SK-N-SH (cell line): ENCODE data around the gene SH2D4B. TPM values are rescaled to one million over a fixed set of nuclear protein-coding genes. Genes with fewer than 3 reads are reported as not detected.

ENCODE experiments used
- CTCF ChIA-PET: fragments of 300-600, 350-600 bp; formaldehyde crosslinking; extraction: SDS; loops from one replicate; lab custom pipeline; 2021; lab: Yijun Ruan, JAX
- POLR2A ChIA-PET: fragments of 350-600 bp; sonication (Branson Sonifier 250); formaldehyde crosslinking; extraction: SDS; loops from one replicate; lab custom pipeline; 2020; ENCODE audit warnings: antibody characterized with exemption, inconsistent platforms; lab: Yijun Ruan, JAX
- DNase-seq: peaks from one replicate; pipeline ENCODE4 v3.0.0; 2012
- H2AFZ ChIP-seq: fragments of 200-600 bp; sonication (generic); 2 replicates; pipeline ENCODE4 v1.8.1; 2016; ENCODE audit warnings: antibody characterized with exemption, mild to moderate bottlenecking, low read depth
- H3F3A ChIP-seq: fragments of 200-600 bp; sonication (generic); replicated peaks from 2 replicates; pipeline ENCODE3; 2016; ENCODE audit warnings: antibody characterized with exemption, mild to moderate bottlenecking; ENCODE audit not compliant: insufficient read depth
- H3K27ac ChIP-seq, 2 experiments: fragments of 200-500 bp in 1 of 2; fragments of 200-600 bp in 1 of 2; sonication (Bioruptor generic) in 1 of 2; sonication (generic), shearing (Covaris generic) in 1 of 2; 2 replicates each; pipeline versions ENCODE4 v1.5.1 to v1.6.1; 2014 to 2016; ENCODE audit warnings: low read depth in 2 of 2, inconsistent platforms in 1 of 2, low read length in 1 of 2, mild to moderate bottlenecking in 1 of 2, mixed read lengths in 1 of 2
- H3K27me3 ChIP-seq: fragments of 200-600 bp; sonication (generic), shearing (Covaris generic); 2 replicates; pipeline ENCODE4 v1.6.1; 2016; ENCODE audit warnings: mixed run types; ENCODE audit not compliant: insufficient read depth
- H3K36me3 ChIP-seq, 2 experiments: fragments of 200-500 bp in 1 of 2; fragments of 200-600 bp in 1 of 2; sonication (Bioruptor generic) in 1 of 2; sonication (generic) in 1 of 2; replicated peaks in 1 of 2; 2 replicates each; pipeline versions ENCODE3 to v1.5.1; 2014 to 2016; ENCODE audit warnings: low read length in 1 of 2, mild to moderate bottlenecking in 1 of 2; ENCODE audit not compliant: insufficient read depth in 2 of 2, control insufficient read depth in 1 of 2
- H3K4me1 ChIP-seq, 2 experiments: fragments of 200-500 bp in 1 of 2; fragments of 200-600 bp in 1 of 2; sonication (Bioruptor generic) in 1 of 2; sonication (generic), shearing (Covaris generic) in 1 of 2; 2 replicates each; pipeline versions ENCODE4 v1.5.1 to v1.6.1; 2014 to 2016; ENCODE audit warnings: low read depth in 1 of 2, low read length in 1 of 2, mixed run types in 1 of 2; ENCODE audit not compliant: insufficient read depth in 2 of 2, control insufficient read depth in 1 of 2
- H3K4me2 ChIP-seq: fragments of 200-600 bp; sonication (generic), shearing (Covaris generic); 2 replicates; pipeline ENCODE4 v1.6.1; 2017; ENCODE audit warnings: mixed run types
- H3K4me3 ChIP-seq, 2 experiments: fragments of 200-500 bp in 1 of 2; fragments of 200-600 bp in 1 of 2; sonication (Bioruptor generic) in 1 of 2; sonication (generic), shearing (Covaris generic) in 1 of 2; 2 replicates each; pipeline versions ENCODE4 v1.5.1 to v1.8.1; 2014 to 2016; ENCODE audit warnings: low read depth in 2 of 2, inconsistent platforms in 1 of 2, low read length in 1 of 2, mild to moderate bottlenecking in 1 of 2, mixed read lengths in 1 of 2, moderate library complexity in 1 of 2
- H3K79me2 ChIP-seq: fragments of 200-600 bp; sonication (generic); 2 replicates; pipeline ENCODE4 v1.8.1; 2017; ENCODE audit warnings: mild to moderate bottlenecking; ENCODE audit not compliant: insufficient read depth
- H3K9ac ChIP-seq: fragments of 200-600 bp; sonication (generic); 2 replicates; pipeline ENCODE4 v1.6.1; 2017; ENCODE audit warnings: mixed run types
- H3K9me2 ChIP-seq: fragments of 200-600 bp; sonication (generic); 2 replicates; pipeline ENCODE4 v1.6.1; 2017; ENCODE audit warnings: mixed run types
- H3K9me3 ChIP-seq: fragments of 200-600 bp; sonication (generic); 2 replicates; pipeline ENCODE4 v1.6.1; 2017; ENCODE audit warnings: mixed run types, mild to moderate bottlenecking, moderate library complexity
- H4K20me1 ChIP-seq: fragments of 200-600 bp; sonication (generic); 2 replicates; pipeline ENCODE4 v1.6.1; 2017; ENCODE audit warnings: mild to moderate bottlenecking, mixed run types; ENCODE audit not compliant: insufficient read depth
- CHD2 ChIP-seq: fragments of 150-350 bp; IDR thresholded peaks from 2 replicates; pipeline ENCODE4 v1.6.1; 2018; ENCODE audit warnings: low read length; ENCODE audit not compliant: partially characterized antibody
- ELF1 ChIP-seq: IDR thresholded peaks from 2 replicates; pipeline ENCODE4 v1.4.0; 2012
- EZH2phosphoT487 ChIP-seq: fragments of 200-600 bp; sonication (generic); IDR thresholded peaks from 2 replicates; pipeline ENCODE4 v1.6.1; 2017; ENCODE audit warnings: low read depth, mixed run types, mild to moderate bottlenecking, antibody characterized with exemption, moderate library complexity, borderline replicate concordance
- MEF2A ChIP-seq: IDR thresholded peaks from 2 replicates; pipeline ENCODE4 v1.4.0; 2012; ENCODE audit warnings: low read depth, borderline replicate concordance
- MXI1 ChIP-seq: IDR thresholded peaks from 2 replicates; pipeline ENCODE4 v1.6.1; 2012; ENCODE audit warnings: mild to moderate bottlenecking, low read depth, low read length, improper control_type of control experiment
- NFIC ChIP-seq: IDR thresholded peaks from 2 replicates; pipeline ENCODE4 v1.4.0; 2012; ENCODE audit warnings: borderline replicate concordance
- NRF1 ChIP-seq: IDR thresholded peaks from 2 replicates; pipeline ENCODE4 v1.6.1; 2012; ENCODE audit warnings: low read depth, mild to moderate bottlenecking, low read length
- POLR2AphosphoS5 ChIP-seq: IDR thresholded peaks from 2 replicates; pipeline ENCODE4 v1.6.1; 2012; ENCODE audit warnings: low read depth, low read length
- RCOR1 ChIP-seq: fragments of 150-350 bp; IDR thresholded peaks from 2 replicates; pipeline ENCODE4 v1.6.1; 2017; ENCODE audit warnings: antibody characterized with exemption, low read length
- RFX5 ChIP-seq: IDR thresholded peaks from 2 replicates; pipeline ENCODE4 v1.6.1; 2012; ENCODE audit warnings: mild to moderate bottlenecking, improper control_type of control experiment, low read length
- SIN3A ChIP-seq: IDR thresholded peaks from 2 replicates; pipeline ENCODE4 v1.6.1; 2012; ENCODE audit warnings: low read depth, mild to moderate bottlenecking, low read length, moderate library complexity, borderline replicate concordance
- SMC3 ChIP-seq: IDR thresholded peaks from 2 replicates; pipeline ENCODE4 v1.6.1; 2012; ENCODE audit warnings: low read depth, low read length, improper control_type of control experiment
- TEAD4 ChIP-seq: IDR thresholded peaks from 2 replicates; pipeline ENCODE4 v1.4.0; 2012; ENCODE audit warnings: mild to moderate bottlenecking, borderline replicate concordance; ENCODE audit not compliant: insufficient read depth
- WGBS: methylation state at CpG from one replicate; pipeline ENCODE4 v1.1.6; 2017; ENCODE audit warnings: low lambda C conversion rate; 5-methylcytosine and 5-hydroxymethylcytosine counted together
- polyA plus RNA-seq, 3 experiments: library from polyadenylated mRNA; depleted of rRNA; stranded (reverse); fragments of >200 nt; gene quantifications; 2 replicates each; pipeline ENCODE4 v1.2.3, GENCODE V29; 2012
- TF ChIP-seq, protein P1 (sequence below): fragments of 150-350 bp; IDR thresholded peaks from 2 replicates; pipeline ENCODE4 v1.6.1; 2017; ENCODE audit warnings: antibody characterized with exemption, low read length, low read depth, borderline replicate concordance
- TF ChIP-seq, protein P2 (sequence below): IDR thresholded peaks from 2 replicates; pipeline ENCODE4 v1.4.0; 2012; ENCODE audit warnings: low read depth
- TF ChIP-seq, protein P3 (sequence below): fragments of 200-600 bp; sonication (generic); IDR thresholded peaks from 2 replicates; pipeline ENCODE4 v1.6.1; 2017; ENCODE audit warnings: antibody characterized with exemption, mild to moderate bottlenecking, moderate library complexity

The SH2D4B gene
- polyA plus RNA-seq, 1 of the 3 experiments (the other 2 are of a cell fraction), result not detected

DNA sequence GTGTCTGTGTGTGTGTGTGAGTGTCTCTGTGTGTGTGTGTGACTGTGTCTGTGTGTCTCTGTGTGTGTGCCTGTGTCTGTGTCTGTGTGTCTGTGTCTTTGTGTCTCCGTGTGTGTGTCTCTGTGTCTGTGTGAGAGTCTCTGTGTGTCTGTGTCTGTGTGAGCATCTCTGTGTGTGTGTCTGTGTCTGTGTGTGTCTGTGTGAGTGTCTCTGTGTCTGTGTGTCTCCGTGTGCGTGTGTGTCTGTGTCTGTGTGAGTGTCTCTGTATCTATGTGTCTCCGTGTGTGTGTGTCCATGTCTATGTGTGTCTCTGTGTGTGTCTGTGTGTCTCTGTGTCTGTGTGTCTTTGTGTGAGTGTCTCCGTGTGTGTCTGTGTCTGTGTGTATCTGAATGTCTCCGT, 120.4 kb downstream of the SH2D4B start:
- Histone ChIP-seq H3K36me3 (no peaks in the 10 kb centered on the region), H3K4me1 (peaks cover 0 to 2% of the 10 kb centered on the region in 2 experiments; a peak in 1 of 4 replicates), H3K9me2 (no peaks in the 10 kb centered on the region), H3K9ac (no peak overlapping the region), H4K20me1 (no peaks in the 10 kb centered on the region), H3K27ac (no peak overlapping the region), H3K27me3 (no peaks in the 10 kb centered on the region), H3K79me2 (no peaks in the 10 kb centered on the region), H2AFZ (no peak overlapping the region), H3K9me3 (no peaks in the 10 kb centered on the region), H3K4me2 (no peak overlapping the region), H3K4me3 (no peak overlapping the region), H3F3A (peaks cover under 1% of the 10 kb centered on the region)
- POLR2A ChIA-PET, result no interaction called here
- CTCF ChIA-PET, result no interaction called here
- TF ChIP-seq MEF2A (no peak), TEAD4 (no peak), EZH2phosphoT487 (no peak), CHD2 (no peak), SIN3A (no peak), ELF1 (no peak), SMC3 (no peak), NFIC (no peak), POLR2AphosphoS5 (no peak), MXI1 (no peak)
- TF ChIP-seq, protein P1, sequence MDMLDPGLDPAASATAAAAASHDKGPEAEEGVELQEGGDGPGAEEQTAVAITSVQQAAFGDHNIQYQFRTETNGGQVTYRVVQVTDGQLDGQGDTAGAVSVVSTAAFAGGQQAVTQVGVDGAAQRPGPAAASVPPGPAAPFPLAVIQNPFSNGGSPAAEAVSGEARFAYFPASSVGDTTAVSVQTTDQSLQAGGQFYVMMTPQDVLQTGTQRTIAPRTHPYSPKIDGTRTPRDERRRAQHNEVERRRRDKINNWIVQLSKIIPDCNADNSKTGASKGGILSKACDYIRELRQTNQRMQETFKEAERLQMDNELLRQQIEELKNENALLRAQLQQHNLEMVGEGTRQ, result no peak
- WGBS, result 47% methylated on average over 6 of the region's 6 CpGs
- DNase-seq, result no peak

DNA sequence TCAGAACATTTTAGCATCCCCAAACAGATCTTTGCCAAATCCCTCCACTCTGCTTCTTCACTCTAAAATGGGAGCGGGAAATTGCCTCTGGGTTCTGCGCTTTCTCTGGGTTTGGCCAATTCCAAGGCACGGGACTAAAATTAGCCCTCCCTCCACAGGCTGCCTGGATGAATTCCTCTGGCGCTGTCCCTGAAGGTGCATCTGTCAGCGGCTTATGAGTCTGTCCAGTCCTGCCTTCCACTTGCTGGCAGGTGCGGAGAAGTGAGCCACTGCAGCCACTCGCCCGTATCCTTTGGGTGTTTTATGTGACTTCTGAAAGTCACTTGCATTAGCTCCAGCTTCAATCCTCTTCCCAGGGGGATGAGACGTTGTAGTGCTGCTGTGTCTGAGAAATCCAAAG, 121.6 kb downstream of the SH2D4B start:
- H2AFZ ChIP-seq, result no peak overlapping the region
- CTCF ChIA-PET, result no interaction called here
- no peaks in the 10 kb centered on the region for H3K36me3 ChIP-seq
- H4K20me1 ChIP-seq, result no peaks in the 10 kb centered on the region
- peaks cover 2% of the 10 kb centered on the region for H3F3A ChIP-seq
- no peaks in the 10 kb centered on the region for H3K79me2 ChIP-seq
- no peak overlapping the region for H3K27ac ChIP-seq
- H3K4me2 ChIP-seq, result no peak overlapping the region
- POLR2A ChIA-PET, result no interaction called here
- 50% methylated on average over 8 of the region's 9 CpGs for WGBS
- H3K9me2 ChIP-seq, result no peaks in the 10 kb centered on the region
- no peak overlapping the region for H3K4me3 ChIP-seq
- no peaks in the 10 kb centered on the region for H3K9me3 ChIP-seq
- no peak overlapping the region for H3K9ac ChIP-seq
- TF ChIP-seq, protein P2, sequence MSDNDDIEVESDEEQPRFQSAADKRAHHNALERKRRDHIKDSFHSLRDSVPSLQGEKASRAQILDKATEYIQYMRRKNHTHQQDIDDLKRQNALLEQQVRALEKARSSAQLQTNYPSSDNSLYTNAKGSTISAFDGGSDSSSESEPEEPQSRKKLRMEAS, result no peak
- TF ChIP-seq RCOR1 (no peak), MXI1 (no peak), SIN3A (no peak), NRF1 (no peak), RFX5 (no peak)
- TF ChIP-seq, protein P3, sequence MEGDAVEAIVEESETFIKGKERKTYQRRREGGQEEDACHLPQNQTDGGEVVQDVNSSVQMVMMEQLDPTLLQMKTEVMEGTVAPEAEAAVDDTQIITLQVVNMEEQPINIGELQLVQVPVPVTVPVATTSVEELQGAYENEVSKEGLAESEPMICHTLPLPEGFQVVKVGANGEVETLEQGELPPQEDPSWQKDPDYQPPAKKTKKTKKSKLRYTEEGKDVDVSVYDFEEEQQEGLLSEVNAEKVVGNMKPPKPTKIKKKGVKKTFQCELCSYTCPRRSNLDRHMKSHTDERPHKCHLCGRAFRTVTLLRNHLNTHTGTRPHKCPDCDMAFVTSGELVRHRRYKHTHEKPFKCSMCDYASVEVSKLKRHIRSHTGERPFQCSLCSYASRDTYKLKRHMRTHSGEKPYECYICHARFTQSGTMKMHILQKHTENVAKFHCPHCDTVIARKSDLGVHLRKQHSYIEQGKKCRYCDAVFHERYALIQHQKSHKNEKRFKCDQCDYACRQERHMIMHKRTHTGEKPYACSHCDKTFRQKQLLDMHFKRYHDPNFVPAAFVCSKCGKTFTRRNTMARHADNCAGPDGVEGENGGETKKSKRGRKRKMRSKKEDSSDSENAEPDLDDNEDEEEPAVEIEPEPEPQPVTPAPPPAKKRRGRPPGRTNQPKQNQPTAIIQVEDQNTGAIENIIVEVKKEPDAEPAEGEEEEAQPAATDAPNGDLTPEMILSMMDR, result no peak
- TF ChIP-seq, protein P1, result no peak
- no peaks in the 10 kb centered on the region for H3K27me3 ChIP-seq
- DNase-seq, result no peak
- peaks cover 0 to 2% of the 10 kb centered on the region in 2 experiments; a peak in 1 of 4 replicates for H3K4me1 ChIP-seq
